Transverse colon (tissue), 4 donors: ENCODE measurements around the gene FGA. TPM values are rescaled to one million over a fixed set of nuclear protein-coding genes. Genes with fewer than 3 reads are reported as not detected.
A peak's percentile ranks its signal among the peaks of the same experiment; 100 is the strongest.

Experiments used
- DNase-seq: peaks from one replicate; pipeline ENCODE4 v3.0.0-alpha.2; 2019
- H3K27ac ChIP-seq, 4 donors: fragments of 200-600 bp; sonication (generic); 2 replicates each; pipeline ENCODE4 v1.5.1; 2016 to 2018; ENCODE audit warnings: inconsistent platforms in 4 of 4
- H3K27me3 ChIP-seq: fragments of 200-600 bp; sonication (generic); 2 replicates; pipeline ENCODE4 v1.5.1; 2017; ENCODE audit warnings: inconsistent platforms
- H3K36me3 ChIP-seq, 4 donors: fragments of 200-600 bp; sonication (generic); 2 replicates each; pipeline ENCODE4 v1.5.1; 2017 to 2019; ENCODE audit warnings: inconsistent platforms in 4 of 4
- H3K4me1 ChIP-seq, 4 donors: fragments of 200-600 bp; sonication (generic); 2 replicates each; pipeline ENCODE4 v1.5.1; 2017 to 2020; ENCODE audit warnings: inconsistent platforms in 4 of 4
- H3K4me3 ChIP-seq, 4 donors: fragments of 200-600 bp; sonication (generic); 1 replicate in 1 of 4; 2 replicates in 3 of 4; pipeline versions ENCODE4 v1.5.1 to v1.6.1; 2017 to 2019; ENCODE audit warnings: inconsistent platforms in 4 of 4
- H3K9me3 ChIP-seq, 2 donors: fragments of 200-600 bp; sonication (generic); 2 replicates each; pipeline ENCODE4 v1.5.1; 2017 to 2019; ENCODE audit warnings: inconsistent platforms in 2 of 2
- EP300 ChIP-seq: sonication (generic); formaldehyde crosslinking; IDR thresholded peaks from one replicate; pipeline ENCODE4 v1.6.1; 2017; ENCODE audit warnings: antibody characterized with exemption, low read depth
- POLR2A ChIP-seq: fragments of 450-650 bp; IDR thresholded peaks from one replicate; pipeline ENCODE4 v1.6.1; 2016; ENCODE audit warnings: antibody characterized with exemption, mild to moderate bottlenecking, moderate library complexity
- POLR2AphosphoS5 ChIP-seq, 3 donors: sonication (generic); formaldehyde crosslinking; IDR thresholded peaks; one replicate each; pipeline ENCODE4 v1.6.1; 2016; ENCODE audit warnings: antibody characterized with exemption in 3 of 3
- WGBS, 2 donors: methylation state at CpG; one replicate each; pipeline ENCODE4 v1.1.5; 2018; ENCODE audit warnings: low coverage in 1 of 2; 5-methylcytosine and 5-hydroxymethylcytosine counted together
- in situ Hi-C, 4 donors: fragments of 200-750 bp; cut with MboI; loops; one replicate each; pipeline versions ENCODE4 v1.15.0 to v1.15.1; 2017; ENCODE audit warnings: low sequenced_read_pairs in 3 of 4, low pct_ligation_motif_present in 1 of 4, low pct_unique_long_range_greater_than_20kb in 1 of 4
- intact Hi-C: fragments of 100-400 bp; cut with DNase I; formaldehyde crosslinking; loops from one replicate; pipeline ENCODE4 v1.15.1; 2023; ENCODE audit warnings: low total_unique reads
- total RNA-seq, 4 donors: library from RNA; depleted of rRNA; stranded (reverse); fragments of >200 nt; gene quantifications; one replicate each; pipeline ENCODE4 v1.1.0, GENCODE V29; 2016
- TF ChIP-seq, protein P1 (sequence below), 5 experiments: fragments of 200-600 bp in 3 of 5; fragments of 450-650 bp in 2 of 5; sonication (generic) in 3 of 5; IDR thresholded peaks; 1 replicate in 2 of 5; 2 replicates in 3 of 5; pipeline ENCODE4 v1.5.1; 2016 to 2017; ENCODE audit warnings: antibody characterized with exemption in 5 of 5, inconsistent platforms in 3 of 5, mild to moderate bottlenecking in 2 of 5, moderate library complexity in 1 of 5

The FGA gene
- total RNA-seq, 4 donors from 2014 or later: not detected

DNA sequence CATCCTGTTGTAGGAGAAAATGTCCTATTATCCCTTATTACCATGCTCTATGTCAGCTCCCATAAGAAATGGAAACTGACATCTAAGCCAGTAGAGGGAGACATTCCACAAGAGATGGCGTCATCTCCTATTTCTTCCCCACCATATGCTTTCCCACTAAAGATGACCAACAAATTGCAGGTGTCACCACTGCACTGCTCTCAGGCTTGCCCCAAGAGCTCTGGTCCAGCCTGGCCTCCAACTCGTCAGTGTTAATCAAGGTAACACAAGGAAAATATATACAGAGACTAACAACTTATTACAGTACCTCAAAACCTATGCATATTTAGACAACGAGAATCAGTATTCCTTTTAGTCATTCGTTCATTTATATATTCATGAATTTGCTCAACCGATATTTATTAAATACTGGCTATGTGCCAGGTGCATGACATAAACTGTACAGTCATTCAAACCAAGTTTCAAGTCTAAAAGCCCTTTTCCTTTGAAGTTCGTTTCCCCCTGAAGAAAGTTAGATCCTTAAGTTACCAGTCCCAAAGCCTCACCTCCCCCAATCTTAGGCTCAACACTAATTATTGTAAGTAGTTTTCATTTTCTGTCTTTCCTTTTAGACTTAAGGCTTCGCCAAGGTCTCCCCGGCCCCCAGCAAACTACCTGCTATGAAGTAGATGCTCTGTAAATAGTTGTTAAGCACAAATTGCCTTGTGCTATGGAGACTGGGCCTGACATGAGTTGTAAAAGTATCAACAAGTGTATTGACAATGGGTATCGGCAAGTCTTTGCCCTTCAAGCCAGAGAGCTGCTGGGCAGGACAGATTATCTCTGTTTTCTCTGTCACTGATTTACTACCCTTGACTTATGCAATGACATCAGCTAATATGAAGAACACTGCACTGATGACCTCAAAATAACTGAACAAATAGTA is 30.8 kb downstream of the FGA start:
- in situ Hi-C loops (loop anchor here in 3 of 4 donors (10.0 to 25.0 kb wide), 2 partner anchors 55 to 803 kb away; partner anchors contain the start of gene FGG (in 1 of the 3)), intact Hi-C loops (no loop called here)
- peak; percentile 8 for DNase-seq
- peaks cover 0 to 9% (median 0%) of the 10 kb centered on the region in 4 donors for H3K4me1 ChIP-seq
- H3K27ac ChIP-seq: no peak overlapping the region
- no peak overlapping the region for H3K4me3 ChIP-seq
- H3K36me3 ChIP-seq: no peaks in the 10 kb centered on the region
- no peaks in the 10 kb centered on the region for H3K27me3 ChIP-seq
- no peaks in the 10 kb centered on the region for H3K9me3 ChIP-seq
- 39 to 45% methylated on average over 7 to 9 of the region's 9 CpGs for WGBS, 2 donors
- TF ChIP-seq POLR2A: no peak
- TF ChIP-seq, protein P1, sequence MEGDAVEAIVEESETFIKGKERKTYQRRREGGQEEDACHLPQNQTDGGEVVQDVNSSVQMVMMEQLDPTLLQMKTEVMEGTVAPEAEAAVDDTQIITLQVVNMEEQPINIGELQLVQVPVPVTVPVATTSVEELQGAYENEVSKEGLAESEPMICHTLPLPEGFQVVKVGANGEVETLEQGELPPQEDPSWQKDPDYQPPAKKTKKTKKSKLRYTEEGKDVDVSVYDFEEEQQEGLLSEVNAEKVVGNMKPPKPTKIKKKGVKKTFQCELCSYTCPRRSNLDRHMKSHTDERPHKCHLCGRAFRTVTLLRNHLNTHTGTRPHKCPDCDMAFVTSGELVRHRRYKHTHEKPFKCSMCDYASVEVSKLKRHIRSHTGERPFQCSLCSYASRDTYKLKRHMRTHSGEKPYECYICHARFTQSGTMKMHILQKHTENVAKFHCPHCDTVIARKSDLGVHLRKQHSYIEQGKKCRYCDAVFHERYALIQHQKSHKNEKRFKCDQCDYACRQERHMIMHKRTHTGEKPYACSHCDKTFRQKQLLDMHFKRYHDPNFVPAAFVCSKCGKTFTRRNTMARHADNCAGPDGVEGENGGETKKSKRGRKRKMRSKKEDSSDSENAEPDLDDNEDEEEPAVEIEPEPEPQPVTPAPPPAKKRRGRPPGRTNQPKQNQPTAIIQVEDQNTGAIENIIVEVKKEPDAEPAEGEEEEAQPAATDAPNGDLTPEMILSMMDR (IDR thresholded peaks at IDR 0.05): peak; percentile 48 to 72 (median 53)

GRCh38 chr4:154559141-154559493 is 31.4 kb downstream of the FGA start:
- intact Hi-C loops (no loop called here), in situ Hi-C loops (loop anchor here in 3 of 4 donors (10.0 to 25.0 kb wide), 2 partner anchors 56 to 803 kb away; partner anchors contain the start of gene FGG (in 1 of the 3))
- no peaks in the 10 kb centered on the region for H3K27me3 ChIP-seq
- no peak overlapping the region for H3K27ac ChIP-seq
- H3K4me3 ChIP-seq: no peak overlapping the region
- H3K4me1 ChIP-seq: peaks cover 0 to 9% (median 0%) of the 10 kb centered on the region in 4 donors
- TF ChIP-seq POLR2A (no peak), POLR2AphosphoS5 (IDR thresholded peaks at IDR 0.05) (no peak), EP300 (no peak)
- TF ChIP-seq, protein P1 (IDR thresholded peaks at IDR 0.05): no peak
- no peak for DNase-seq
- no peaks in the 10 kb centered on the region for H3K36me3 ChIP-seq
- WGBS, 2 donors: 75 to 82% methylated on average over 1 of the region's 1 CpG
- H3K9me3 ChIP-seq: no peaks in the 10 kb centered on the region

GRCh38 chr4:154551872-154552686 is 38.5 kb downstream of the FGA start:
- Histone ChIP-seq H3K4me3 (no peak overlapping the region), H3K27me3 (no peaks in the 10 kb centered on the region), H3K4me1 (peaks cover 11 to 32% (median 17%) of the 10 kb centered on the region in 4 donors), H3K9me3 (no peaks in the 10 kb centered on the region), H3K27ac (peak overlapping the region in 3 of 4 donors; percentile 24 to 79 (median 38)), H3K36me3 (peaks cover 0 to 5% (median 2%) of the 10 kb centered on the region in 4 donors)
- intact Hi-C loops (no loop called here), in situ Hi-C loops (loop anchor here in 3 of 4 donors (5.0 to 25.0 kb wide), 3 partner anchors 63 to 810 kb away; partner anchors contain the start of gene FGG (in 1 of the 3))
- whole genome bisulfite sequencing, 2 donors: 11 to 14% methylated on average over 6 of the region's 6 CpGs
- TF ChIP-seq POLR2AphosphoS5 (IDR thresholded peaks at IDR 0.05): no peak
- TF ChIP-seq, protein P1 (IDR thresholded peaks at IDR 0.05): peak; percentile 75 to 80 (median 80)
- TF ChIP-seq EP300: no peak
- peak; percentile 78 for DNase-seq
